Naive thymus-derived CD8-positive, alpha-beta T cell (primary cell): Measurements from ENCODE around the gene YY1. TPM values are rescaled to one million over a fixed set of nuclear protein-coding genes. Genes with fewer than 3 reads are reported as not detected.

Experiments used
- ATAC-seq, 2 donors: fragments of 150-1000 bp; cut with Tn5 transposase in 1 of 2; sonication (Bioruptor Pico), chemical (Tn5 transposase) in 1 of 2; 1 replicate in 1 of 2; 2 replicates in 1 of 2; pipeline ENCODE4 v1.10.0; 2021; ENCODE audit warnings: mild to moderate bottlenecking in 2 of 2, moderate library complexity in 2 of 2
- POLR2A ChIA-PET: fragments of 350-600 bp; sonication (Branson Sonifier 250); formaldehyde crosslinking; loops from one replicate; lab custom pipeline; 2021; ENCODE audit warnings: antibody characterized with exemption; lab: Charles Lee
- DNase-seq, 10 donors: peaks; one replicate each; pipeline versions ENCODE4 v3.0.0 to v3.0.0-alpha.2; 2020 to 2022
- H3K27ac Mint-ChIP-seq, 10 donors: one replicate each; pipeline ENCODE4 v1.8.0; 2020 to 2022; ENCODE audit warnings: mild to moderate bottlenecking in 10 of 10, mixed read lengths in 10 of 10, moderate library complexity in 4 of 10, inconsistent platforms in 1 of 10
- H3K27me3 Mint-ChIP-seq, 5 donors: one replicate each; pipeline ENCODE4 v1.8.0; 2021 to 2022; ENCODE audit warnings: mixed read lengths in 5 of 5
- H3K36me3 Mint-ChIP-seq, 3 donors: one replicate each; pipeline ENCODE4 v1.8.0; 2020 to 2022; ENCODE audit warnings: mixed read lengths in 3 of 3, mild to moderate bottlenecking in 2 of 3, inconsistent platforms in 1 of 3
- H3K4me1 Mint-ChIP-seq, 4 donors: one replicate each; pipeline ENCODE4 v1.8.0; 2021 to 2022; ENCODE audit warnings: mixed read lengths in 4 of 4
- H3K4me3 Mint-ChIP-seq, 10 donors: one replicate each; pipeline ENCODE4 v1.8.0; 2020 to 2022; ENCODE audit warnings: mild to moderate bottlenecking in 10 of 10, mixed read lengths in 10 of 10, moderate library complexity in 6 of 10, inconsistent platforms in 1 of 10
- H3K9me3 Mint-ChIP-seq, 9 donors: one replicate each; pipeline ENCODE4 v1.8.0; 2020 to 2022; ENCODE audit warnings: mixed read lengths in 9 of 9, mild to moderate bottlenecking in 3 of 9, inconsistent platforms in 1 of 9, moderate library complexity in 1 of 9
- polyA plus RNA-seq, 3 donors: library from polyadenylated mRNA; unstranded; fragments of 300-500 nt; fragmentation: Illumina TruSeq; gene quantifications; one replicate each; pipeline ENCODE4 v1.2.3, GENCODE V29; 2021
- total RNA-seq, 8 experiments: library from RNA in 2 of 8; stranded (reverse) in 2 of 8; gene quantifications; one replicate each; pipeline ENCODE4 v1.2.3 and lab custom pipeline; 2021 to 2026

Gene YY1
- total and polyA plus RNA-seq, 5 experiments from 2014 or later, result 15.0 to 102 (median 16.5) TPM

GRCh38 chr14:100320157-100320856 is 81.4 kb downstream of the YY1 start:
- DNase-seq (no peak), ATAC-seq (no peak)
- Mint-ChIP-seq H3K9me3 (no peaks in the 10 kb centered on the region), H3K27me3 (no peaks in the 10 kb centered on the region), H3K4me1 (peaks cover 0 to 6% (median 2%) of the 10 kb centered on the region in 4 donors), H3K36me3 (no peaks in the 10 kb centered on the region), H3K27ac (peak overlapping the region in 2 of 10 donors; percentile 18 to 48), H3K4me3 (no peak overlapping the region)
- POLR2A ChIA-PET, result no interaction called here

- H3K36me3 Mint-ChIP-seq, result no peaks in the 10 kb centered on the region
- no peak for DNase-seq
- H3K27ac Mint-ChIP-seq, result no peak overlapping the region
- H3K4me1 Mint-ChIP-seq, result peaks cover 0 to 6% (median 2%) of the 10 kb centered on the region in 4 donors
- no peaks in the 10 kb centered on the region for H3K27me3 Mint-ChIP-seq
- H3K9me3 Mint-ChIP-seq, result no peaks in the 10 kb centered on the region
- POLR2A ChIA-PET, result no interaction called here
- ATAC-seq, result no peak
- no peak overlapping the region for H3K4me3 Mint-ChIP-seq
Measured at GRCh38 chr14:100321473-100322137, 82.7 kb downstream of the YY1 start.

GRCh38 chr14:100322138-100322957 is 83.4 kb downstream of the YY1 start:
- DNase-seq (no peak), ATAC-seq (no peak)
- Mint-ChIP-seq H3K9me3 (no peaks in the 10 kb centered on the region), H3K27me3 (no peaks in the 10 kb centered on the region), H3K4me1 (peaks cover 0 to 6% (median 2%) of the 10 kb centered on the region in 4 donors), H3K27ac (peak overlapping the region in 1 of 10 donors; percentile 34), H3K36me3 (no peaks in the 10 kb centered on the region), H3K4me3 (no peak overlapping the region)
- POLR2A ChIA-PET, result no interaction called here

- peak within 1 kb of the TSS in 1 of 10 donors; percentile 55 for H3K27ac Mint-ChIP-seq
- no peak for ATAC-seq
- peaks cover 0 to 4% (median 0%) of the 10 kb centered on the region in 4 donors for H3K4me1 Mint-ChIP-seq
- no peaks in the 10 kb centered on the region for H3K36me3 Mint-ChIP-seq
- H3K9me3 Mint-ChIP-seq, result no peaks in the 10 kb centered on the region
- POLR2A ChIA-PET, result no interaction called here
- DNase-seq, result no peak
- H3K4me3 Mint-ChIP-seq, result no peak within 1 kb of the TSS
- no peaks in the 10 kb centered on the region for H3K27me3 Mint-ChIP-seq
Measured at GRCh38 chr14:100323121-100323941, 84.4 kb downstream of the YY1 start, which contains the start of gene SLC25A47. TSS of gene SLC25A47 (plus strand) at chr14:100323339. CDS start at chr14:100323415, 76 bp downstream.

- ATAC-seq, result no peak
- Mint-ChIP-seq H3K4me3 (no peak overlapping the region), H3K27me3 (no peaks in the 10 kb centered on the region), H3K9me3 (no peaks in the 10 kb centered on the region), H3K36me3 (no peaks in the 10 kb centered on the region), H3K27ac (peak overlapping the region in 1 of 10 donors; percentile 55), H3K4me1 (peaks cover 0 to 4% (median 0%) of the 10 kb centered on the region in 4 donors)
- POLR2A ChIA-PET, result no interaction called here
- DNase-seq, result no peak
Measured at GRCh38 chr14:100323942-100324307, 85.0 kb downstream of the YY1 start.

- no peaks in the 10 kb centered on the region for H3K36me3 Mint-ChIP-seq
- no peaks in the 10 kb centered on the region for H3K27me3 Mint-ChIP-seq
- H3K4me1 Mint-ChIP-seq, result peaks cover 0 to 2% (median 0%) of the 10 kb centered on the region in 4 donors
- POLR2A ChIA-PET, result no interaction called here
- no peaks in the 10 kb centered on the region for H3K9me3 Mint-ChIP-seq
- no peak overlapping the region for H3K4me3 Mint-ChIP-seq
- DNase-seq (no peak), ATAC-seq (no peak)
- H3K27ac Mint-ChIP-seq, result peak overlapping the region in 1 of 10 donors; percentile 37
Measured at GRCh38 chr14:100325231-100325632, 86.3 kb downstream of the YY1 start.

GRCh38 chr14:100325958-100326357 is 87.0 kb downstream of the YY1 start:
- DNase-seq (no peak), ATAC-seq (no peak)
- H3K27me3 Mint-ChIP-seq, result no peaks in the 10 kb centered on the region
- H3K27ac Mint-ChIP-seq, result no peak overlapping the region
- POLR2A ChIA-PET, result no interaction called here
- no peaks in the 10 kb centered on the region for H3K4me1 Mint-ChIP-seq
- H3K4me3 Mint-ChIP-seq, result no peak overlapping the region
- H3K36me3 Mint-ChIP-seq, result no peaks in the 10 kb centered on the region
- no peaks in the 10 kb centered on the region for H3K9me3 Mint-ChIP-seq

GRCh38 chr14:100327128-100327527 is 88.2 kb downstream of the YY1 start:
- Mint-ChIP-seq H3K27ac (no peak overlapping the region), H3K27me3 (no peaks in the 10 kb centered on the region), H3K9me3 (no peaks in the 10 kb centered on the region), H3K4me1 (no peaks in the 10 kb centered on the region), H3K36me3 (no peaks in the 10 kb centered on the region), H3K4me3 (no peak overlapping the region)
- DNase-seq (no peak), ATAC-seq (no peak)
- POLR2A ChIA-PET, result no interaction called here

- no peaks in the 10 kb centered on the region for H3K4me1 Mint-ChIP-seq
- POLR2A ChIA-PET, result no interaction called here
- no peak overlapping the region for H3K27ac Mint-ChIP-seq
- DNase-seq (no peak), ATAC-seq (no peak)
- H3K36me3 Mint-ChIP-seq, result no peaks in the 10 kb centered on the region
- no peaks in the 10 kb centered on the region for H3K9me3 Mint-ChIP-seq
- H3K27me3 Mint-ChIP-seq, result no peaks in the 10 kb centered on the region
- no peak overlapping the region for H3K4me3 Mint-ChIP-seq
Measured at GRCh38 chr14:100328495-100329163, 89.7 kb downstream of the YY1 start.

GRCh38 chr14:100329233-100330006 is 90.5 kb downstream of the YY1 start:
- Mint-ChIP-seq H3K27me3 (no peaks in the 10 kb centered on the region), H3K27ac (no peak overlapping the region), H3K36me3 (peaks cover 0 to 1% (median 0%) of the 10 kb centered on the region in 3 donors), H3K4me1 (no peaks in the 10 kb centered on the region), H3K4me3 (no peak overlapping the region), H3K9me3 (no peaks in the 10 kb centered on the region)
- ATAC-seq (no peak), DNase-seq (no peak)
- POLR2A ChIA-PET, result interaction anchor here (0.6 kb wide), 1 partner anchor 75 kb away, joined by 4 read pairs; no protein-coding TSS in a partner anchor

- Mint-ChIP-seq H3K27me3 (no peaks in the 10 kb centered on the region), H3K9me3 (no peaks in the 10 kb centered on the region), H3K4me3 (no peak overlapping the region), H3K4me1 (no peaks in the 10 kb centered on the region), H3K27ac (no peak overlapping the region), H3K36me3 (peaks cover 0 to 6% (median 0%) of the 10 kb centered on the region in 3 donors)
- DNase-seq, result no peak
- POLR2A ChIA-PET, result interaction anchor here (0.6 kb wide), 1 partner anchor 75 kb away, joined by 4 read pairs; no protein-coding TSS in a partner anchor
- no peak for ATAC-seq
Measured at GRCh38 chr14:100330007-100330344, 91.0 kb downstream of the YY1 start.
